RPMI8226 (cell line): ENCODE measurements around the gene AFF3.

ENCODE experiments used
- DNase-seq: peaks from one replicate; pipeline ENCODE4 v3.0.0-alpha.2; 2015

The AFF3 gene

GRCh38 chr2:100002059-100002458, 140.3 kb downstream of the AFF3 start:
- no peak for DNase-seq

GRCh38 chr2:100000915-100001707, 141.3 kb downstream of the AFF3 start:
- peak; percentile 19 for DNase-seq

DNA sequence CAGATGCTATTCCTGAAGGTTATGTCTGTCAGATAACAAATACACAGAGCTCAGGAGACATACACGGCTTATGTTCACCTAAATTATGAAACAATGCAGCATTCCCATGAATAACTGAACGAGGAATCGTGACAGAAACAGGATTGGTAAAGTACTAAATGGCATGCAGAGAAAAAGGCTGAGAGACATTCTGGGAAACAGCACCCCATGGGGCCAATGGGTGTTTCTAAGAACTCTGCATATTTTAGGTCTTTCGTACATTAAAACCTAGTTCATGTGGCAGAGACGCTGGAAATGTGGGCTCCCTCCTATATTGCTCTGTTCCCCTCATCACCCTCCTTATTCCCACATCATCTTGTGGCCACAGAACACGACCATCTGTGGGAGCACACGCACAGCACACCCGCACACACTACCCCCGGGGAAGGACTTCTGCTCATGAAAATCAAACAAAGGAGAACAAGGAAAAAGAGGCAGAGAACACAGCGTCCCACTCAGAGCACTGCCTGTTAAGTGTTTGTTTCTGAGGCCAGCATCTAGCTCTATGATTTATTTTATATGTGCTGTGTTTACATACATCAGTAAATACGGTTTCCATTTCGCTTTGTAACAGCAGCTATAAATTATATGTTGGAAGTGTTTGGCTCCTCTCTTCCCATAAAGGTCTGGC, 143.6 kb downstream of the AFF3 start:
- no peak for DNase-seq

DNA sequence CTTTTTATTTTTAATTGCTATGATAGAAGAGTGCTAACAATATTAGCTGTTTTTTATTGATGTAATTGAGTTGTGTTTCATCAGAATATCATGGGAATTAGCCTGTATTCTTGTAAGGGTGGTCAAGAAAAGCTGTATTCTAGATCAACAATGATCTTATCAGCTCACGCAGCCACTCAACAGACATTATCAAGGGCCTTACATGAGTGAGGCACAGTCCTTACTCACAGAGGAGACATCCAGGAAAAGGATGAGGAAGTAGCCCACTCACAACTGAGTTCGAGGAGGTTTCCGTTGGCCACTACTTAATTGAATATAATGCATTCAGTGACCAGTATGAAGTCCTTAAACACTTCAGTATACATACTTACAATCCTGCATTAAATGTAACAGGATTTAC, 152.5 kb downstream of the AFF3 start:
- DNase-seq, result no peak

DNA sequence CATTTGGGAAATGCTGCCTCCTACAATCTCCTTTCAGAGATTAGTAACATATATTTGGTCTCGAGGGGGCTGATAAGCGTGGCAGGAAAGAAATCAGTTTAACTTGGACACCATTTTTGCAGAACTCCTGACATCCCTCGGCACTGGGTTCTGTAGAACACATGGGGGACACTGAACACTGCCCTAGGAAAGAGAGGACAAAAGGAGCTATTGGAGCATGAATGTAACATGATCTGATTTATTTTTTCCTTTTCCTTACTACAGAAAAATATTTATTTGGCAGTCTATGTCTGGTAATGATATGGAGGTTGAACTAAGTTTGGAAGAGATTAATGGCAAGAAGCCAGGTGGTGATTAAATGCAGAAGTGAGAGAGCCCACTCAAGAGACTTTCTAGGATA, 153.8 kb downstream of the AFF3 start:
- DNase-seq, result no peak

DNA sequence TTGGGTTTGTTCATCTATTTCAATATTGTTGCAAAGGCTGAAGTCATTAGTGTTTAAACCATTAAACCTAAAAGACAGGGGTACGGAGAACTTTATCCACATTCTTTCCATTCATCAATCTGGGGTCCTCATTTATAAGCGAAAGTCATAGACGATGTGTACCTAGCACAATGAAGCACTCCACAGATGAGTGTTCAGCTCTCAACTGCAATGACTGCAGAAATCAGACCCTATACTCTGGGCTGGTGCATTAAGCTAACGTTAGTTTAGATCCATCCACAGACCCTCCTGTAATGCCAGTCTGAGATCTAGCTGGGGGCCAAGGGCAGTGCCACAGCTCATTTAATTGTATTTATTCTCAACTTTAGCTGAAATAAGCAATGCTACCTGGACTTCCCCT, 155.2 kb downstream of the AFF3 start:
- no peak for DNase-seq

DNA sequence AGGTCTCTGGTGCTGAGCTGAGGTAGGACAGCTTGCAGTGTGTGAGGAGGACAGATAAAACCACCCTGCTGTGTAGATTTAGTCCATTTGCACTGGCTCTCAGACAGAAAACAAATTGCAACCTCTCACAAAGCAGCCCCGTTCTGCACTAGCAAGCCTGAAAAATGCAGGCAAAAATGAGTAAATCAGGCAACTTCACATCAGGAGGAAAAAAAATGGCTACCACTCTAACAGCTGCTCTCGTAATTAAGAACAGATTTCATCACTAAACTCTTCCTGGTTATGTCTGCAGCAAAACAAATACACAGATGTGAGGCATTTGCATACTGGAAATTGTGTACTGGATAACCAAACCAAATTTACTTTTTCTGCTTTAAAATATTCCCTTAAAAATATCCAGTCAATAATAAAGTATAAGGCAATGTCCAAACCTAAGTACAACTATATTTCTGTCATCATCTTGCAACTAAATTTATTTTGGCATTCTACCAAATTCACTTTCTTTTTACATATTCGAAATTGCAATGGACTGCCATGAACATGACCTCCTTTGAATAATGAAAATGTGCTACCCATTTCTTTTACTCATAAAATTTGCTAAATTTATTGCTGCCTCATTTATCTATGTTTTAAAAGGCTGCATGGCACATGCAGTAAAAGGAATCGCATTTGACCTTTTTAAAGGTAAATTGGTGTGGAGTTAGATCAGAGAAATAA, 157.4 kb downstream of the AFF3 start:
- DNase-seq, result no peak

GRCh38 chr2:99982744-99983143, 159.6 kb downstream of the AFF3 start:
- DNase-seq, result no peak

DNA sequence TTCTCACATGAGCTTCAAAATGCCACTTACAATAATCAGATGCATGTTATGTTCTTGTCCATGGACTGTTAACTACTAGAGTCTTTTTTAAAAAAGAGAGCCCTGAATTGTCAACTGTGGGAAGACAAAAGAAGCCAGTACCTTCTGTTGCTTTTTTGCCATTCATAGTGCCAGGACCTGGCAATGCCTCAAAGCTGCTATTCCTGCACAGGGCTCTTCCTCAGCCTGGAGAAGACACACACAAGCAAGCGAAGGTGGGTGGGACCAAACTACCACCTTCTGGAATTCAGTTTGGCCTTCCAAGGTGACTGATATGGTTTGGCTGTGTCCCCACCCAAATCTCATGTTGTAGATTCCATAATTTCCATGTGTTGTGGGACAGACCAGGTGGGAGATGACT, 160.6 kb downstream of the AFF3 start:
- no peak for DNase-seq

DNA sequence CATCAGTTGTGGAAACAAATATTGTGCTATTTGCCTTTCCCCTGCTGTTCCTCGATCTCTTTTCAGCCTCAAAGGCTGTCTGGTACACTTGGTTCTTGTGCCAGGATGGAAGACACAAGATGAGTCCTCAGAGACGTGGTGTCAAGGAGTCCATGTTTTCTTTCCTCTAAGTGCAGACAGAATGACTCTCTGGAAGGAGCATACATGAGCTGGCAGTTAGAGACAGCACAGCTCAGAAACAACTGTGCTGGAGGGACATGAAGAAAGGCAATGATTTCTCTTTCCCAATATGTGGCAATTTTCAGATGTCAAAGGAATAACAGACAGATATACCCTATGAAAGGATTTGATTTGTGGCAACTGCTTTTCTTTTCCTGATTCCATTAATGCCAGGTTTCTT, 162.2 kb downstream of the AFF3 start:
- DNase-seq, result no peak

- no peak for DNase-seq
Measured at GRCh38 chr2:99977966-99978365, 164.4 kb downstream of the AFF3 start.

DNA sequence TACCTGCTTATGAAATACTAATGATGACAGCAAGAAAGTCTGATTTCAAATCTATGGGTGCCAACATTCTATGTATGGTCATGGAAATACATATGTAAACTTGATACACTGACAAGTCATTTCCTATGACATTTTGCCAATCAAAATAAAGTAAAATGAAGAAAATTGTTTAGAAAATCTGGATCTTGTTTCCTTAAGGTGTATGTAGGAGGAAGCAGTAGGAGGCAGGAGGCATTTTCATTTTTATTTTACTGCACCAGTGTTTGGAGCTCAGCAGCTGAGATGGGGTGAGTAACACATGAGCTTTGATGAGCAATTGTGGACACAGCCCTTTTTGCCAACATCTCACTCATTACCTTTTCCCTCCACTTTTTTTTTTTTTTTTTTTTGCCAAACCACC, 167.0 kb downstream of the AFF3 start:
- DNase-seq, result no peak

DNA sequence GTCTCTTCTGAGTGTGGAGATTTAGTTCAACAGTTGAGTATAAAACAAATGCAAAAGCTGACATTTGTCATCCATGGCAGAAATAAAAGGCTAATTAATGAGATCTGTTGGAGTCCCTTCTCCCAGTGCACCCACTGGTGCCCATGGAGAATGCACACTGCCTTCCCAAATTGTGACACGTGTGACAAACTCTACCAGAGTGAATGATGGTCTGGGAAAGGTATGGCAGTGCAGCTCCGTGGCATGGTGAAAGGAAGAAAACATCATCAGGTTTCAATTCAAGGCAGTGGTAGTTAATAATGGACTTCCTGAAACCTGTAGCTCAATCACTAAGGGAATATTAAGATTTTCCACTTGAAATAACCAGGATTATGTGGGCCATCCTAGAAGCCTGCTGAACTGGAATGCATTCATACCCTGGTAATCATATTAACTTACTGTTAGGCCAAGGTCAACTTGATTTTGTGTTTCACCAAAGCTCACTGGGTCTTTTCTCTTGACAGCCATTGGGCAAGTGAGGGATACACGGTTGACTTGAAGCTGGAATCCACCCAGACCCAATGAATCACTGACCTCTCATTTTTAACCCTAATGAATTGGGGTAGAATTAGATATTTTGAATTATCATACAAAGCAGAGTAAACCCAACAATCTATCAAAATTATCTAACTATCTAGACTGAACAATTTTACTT, 167.6 kb downstream of the AFF3 start:
- DNase-seq, result no peak

DNA sequence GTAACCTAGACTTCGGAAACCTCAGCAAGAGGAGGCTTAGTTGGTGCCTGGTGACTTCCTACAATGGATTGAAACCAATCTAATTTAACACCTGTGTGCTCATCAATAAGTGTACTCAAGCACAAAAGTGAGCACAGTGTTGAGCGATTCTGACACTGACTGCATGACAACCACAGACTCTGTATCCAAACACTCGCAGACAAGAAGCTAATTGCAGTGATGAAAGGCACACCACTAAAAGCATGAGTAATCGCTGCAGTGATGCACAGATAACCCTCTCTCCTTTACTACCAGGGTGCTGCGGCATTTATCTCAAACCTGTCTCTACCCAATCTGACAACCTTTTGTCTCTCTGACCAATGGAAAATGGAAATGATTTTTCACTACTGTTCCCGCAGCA, 168.1 kb downstream of the AFF3 start:
- no peak for DNase-seq

- no peak for DNase-seq
Measured at GRCh38 chr2:99971326-99971900, 171.0 kb downstream of the AFF3 start.

- no peak for DNase-seq
Measured at GRCh38 chr2:99970292-99970868, 172.0 kb downstream of the AFF3 start.

GRCh38 chr2:99961196-99961913, 181.0 kb downstream of the AFF3 start:
- DNase-seq, result no peak

DNA sequence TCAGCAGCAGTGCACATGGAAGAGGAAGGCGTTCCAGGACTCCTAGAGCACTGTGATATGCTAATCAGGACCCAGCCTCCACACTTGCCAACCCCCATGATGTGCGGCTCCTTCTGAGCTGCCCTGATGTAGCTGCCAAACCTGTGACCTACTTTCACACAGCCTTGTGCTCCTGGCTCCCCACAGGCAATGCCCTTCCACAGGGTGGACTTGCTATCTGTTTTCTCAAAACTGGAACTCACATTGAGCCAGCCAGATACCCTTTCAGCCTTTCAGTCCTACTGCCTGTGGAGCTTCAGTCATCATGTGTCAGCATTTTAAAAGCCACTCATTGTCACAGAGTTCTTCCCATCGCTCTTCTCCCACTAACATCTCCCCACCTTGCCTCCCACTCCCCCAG, 181.6 kb downstream of the AFF3 start:
- DNase-seq, result no peak

- no peak for DNase-seq
Measured at GRCh38 chr2:99960291-99960690, 182.1 kb downstream of the AFF3 start.

DNA sequence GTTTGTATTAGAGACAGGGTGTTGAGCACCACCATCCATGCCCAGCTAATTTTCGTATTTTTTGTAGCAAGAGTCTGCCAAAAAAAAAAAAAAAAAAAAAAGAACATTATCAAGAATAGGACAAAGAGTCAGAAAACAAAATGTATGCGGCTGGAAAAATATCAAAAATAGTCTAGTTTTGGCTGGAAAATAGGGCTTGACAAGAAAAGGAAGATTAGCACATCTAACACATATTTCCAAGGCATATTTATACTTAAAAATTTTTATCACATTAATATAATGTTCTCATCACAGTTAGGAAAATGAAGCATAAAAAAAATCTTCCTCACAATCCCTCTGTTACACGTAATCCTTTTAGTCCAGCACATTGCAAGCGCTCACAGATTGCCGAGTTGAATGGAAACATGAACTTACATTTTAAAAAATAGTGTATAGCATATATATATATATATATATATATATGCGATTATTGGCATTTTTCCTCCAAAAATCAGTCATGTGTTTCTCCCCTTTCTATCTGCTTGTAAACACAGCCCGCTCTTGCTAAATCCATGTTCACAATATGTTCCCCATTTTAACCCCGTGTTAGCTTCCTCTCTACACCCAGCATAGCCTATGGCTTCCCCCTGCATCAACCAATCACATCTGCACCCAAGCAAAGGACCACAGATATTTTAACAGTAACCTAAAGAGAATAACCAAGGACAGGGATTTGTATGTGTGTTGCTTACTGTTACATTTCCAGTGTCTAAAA, 183.0 kb downstream of the AFF3 start:
- no peak for DNase-seq
